ENCODE measurements around the gene MGAT4A.

The MGAT4A gene

GRCh38 chr2:98769784-98770183 lies 38.9 kb upstream of the MGAT4A start:
- H3K9me3 ChIP-seq (ENCODE audit: low read length), result no peaks in the 10 kb centered on the region
- H3K9me2 ChIP-seq (ENCODE audit: low read depth, low read length), result no peaks in the 10 kb centered on the region
- H3K4me1 ChIP-seq (ENCODE audit: insufficient read depth, low read length, severe bottlenecking), result peaks cover 9% of the 10 kb centered on the region
- H3F3A ChIP-seq (ENCODE audit: insufficient read depth, low read length), result no peaks in the 10 kb centered on the region
- no peak overlapping the region for H3K4me2 ChIP-seq (ENCODE audit: low read length)
- H3K9ac ChIP-seq (ENCODE audit: low read length), result no peak overlapping the region
- H3K4me3 ChIP-seq (ENCODE audit: low read depth, low read length, poor library complexity, severe bottlenecking), result no peak overlapping the region
- H4K20me1 ChIP-seq (ENCODE audit: insufficient read depth, low read length), result no peaks in the 10 kb centered on the region
- H2AFZ ChIP-seq (ENCODE audit: low read length), result no peak overlapping the region
- no peak overlapping the region for H3K27ac ChIP-seq (ENCODE audit: low read depth, low read length, poor library complexity, severe bottlenecking)
- H3K27me3 ChIP-seq (ENCODE audit: insufficient read depth, low read length), result no peaks in the 10 kb centered on the region
- TF ChIP-seq EZH2 (IDR thresholded peaks at IDR 0.05; ENCODE audit: borderline replicate concordance, low read length) (no peak), CTCF (IDR thresholded peaks at IDR 0.05; ENCODE audit: low read length) (no peak)
- H3K36me3 ChIP-seq (ENCODE audit: insufficient read depth, low read length), result no peaks in the 10 kb centered on the region
- H3K79me2 ChIP-seq (ENCODE audit: insufficient read depth, low read length), result no peaks in the 10 kb centered on the region

GRCh38 chr2:98769114-98769476 lies 38.2 kb upstream of the MGAT4A start:
- H3K9ac ChIP-seq (ENCODE audit: low read length), result no peak overlapping the region

GRCh38 chr2:98768384-98769113 lies 37.6 kb upstream of the MGAT4A start:
- no peaks in the 10 kb centered on the region for H3K79me2 ChIP-seq (ENCODE audit: insufficient read depth, low read length)
- H3K27me3 ChIP-seq (ENCODE audit: insufficient read depth, low read length), result no peaks in the 10 kb centered on the region
- H3K36me3 ChIP-seq (ENCODE audit: insufficient read depth, low read length), result no peaks in the 10 kb centered on the region
- no peaks in the 10 kb centered on the region for H3K9me2 ChIP-seq (ENCODE audit: low read depth, low read length)
- H3K27ac ChIP-seq (ENCODE audit: low read depth, low read length, poor library complexity, severe bottlenecking), result no peak overlapping the region
- no peak overlapping the region for H3K9ac ChIP-seq (ENCODE audit: low read length)
- no peaks in the 10 kb centered on the region for H4K20me1 ChIP-seq (ENCODE audit: insufficient read depth, low read length)
- H3K4me2 ChIP-seq (ENCODE audit: low read length), result no peak overlapping the region
- H2AFZ ChIP-seq (ENCODE audit: low read length), result no peak overlapping the region
- peaks cover 9% of the 10 kb centered on the region for H3K4me1 ChIP-seq (ENCODE audit: insufficient read depth, low read length, severe bottlenecking)
- no peak overlapping the region for H3K4me3 ChIP-seq (ENCODE audit: low read depth, low read length, poor library complexity, severe bottlenecking)
- H3K9me3 ChIP-seq (ENCODE audit: low read length), result no peaks in the 10 kb centered on the region
- TF ChIP-seq EZH2 (IDR thresholded peaks at IDR 0.05; ENCODE audit: borderline replicate concordance, low read length), result no peak
- no peak for TF ChIP-seq CTCF (IDR thresholded peaks at IDR 0.05; ENCODE audit: low read length)
- H3F3A ChIP-seq (ENCODE audit: insufficient read depth, low read length), result no peaks in the 10 kb centered on the region

More at GRCh38 chr2:98769114-98769476, 38.2 kb upstream of the MGAT4A start:
- Histone ChIP-seq H3K9me3 (ENCODE audit: low read length) (no peaks in the 10 kb centered on the region), H3K4me1 (ENCODE audit: insufficient read depth, low read length, severe bottlenecking) (peaks cover 9% of the 10 kb centered on the region), H3F3A (ENCODE audit: insufficient read depth, low read length) (no peaks in the 10 kb centered on the region), H3K4me3 (ENCODE audit: low read depth, low read length, poor library complexity, severe bottlenecking) (no peak overlapping the region), H3K27me3 (ENCODE audit: insufficient read depth, low read length) (no peaks in the 10 kb centered on the region), H3K9me2 (ENCODE audit: low read depth, low read length) (no peaks in the 10 kb centered on the region), H2AFZ (ENCODE audit: low read length) (no peak overlapping the region), H4K20me1 (ENCODE audit: insufficient read depth, low read length) (no peaks in the 10 kb centered on the region), H3K4me2 (ENCODE audit: low read length) (no peak overlapping the region), H3K27ac (ENCODE audit: low read depth, low read length, poor library complexity, severe bottlenecking) (no peak overlapping the region), H3K79me2 (ENCODE audit: insufficient read depth, low read length) (no peaks in the 10 kb centered on the region), H3K36me3 (ENCODE audit: insufficient read depth, low read length) (no peaks in the 10 kb centered on the region)
- TF ChIP-seq EZH2 (IDR thresholded peaks at IDR 0.05; ENCODE audit: borderline replicate concordance, low read length) (no peak), CTCF (IDR thresholded peaks at IDR 0.05; ENCODE audit: low read length) (no peak)
